H1 (cell line): ENCODE measurements around the gene FARP2. TPM values are rescaled to one million over a fixed set of nuclear protein-coding genes. Genes with fewer than 3 reads are reported as not detected.

Experiments
- CTCF ChIA-PET: fragments of 300-600 bp; sonication (Branson Sonifier 250); formaldehyde crosslinking; loops from one replicate; lab custom pipeline; 2021; ENCODE audit not compliant: partially characterized antibody; lab: Charles Lee
- POLR2A ChIA-PET: fragments of 300-600 bp; sonication (Branson Sonifier 250); formaldehyde crosslinking; loops from one replicate; lab custom pipeline; 2021; ENCODE audit warnings: inconsistent platforms; ENCODE audit not compliant: partially characterized antibody; lab: Charles Lee
- DNase-seq, 2 experiments: peaks; one replicate each; pipeline versions ENCODE4 v3.0.0 to v3.0.0-alpha.2; 2010 to 2022; ENCODE audit warnings: low spot score in 2 of 2, low read depth in 1 of 2, mixed read lengths in 1 of 2
- FAIRE-seq: peaks from 2 replicates; lab custom pipeline; 2011; peaks lifted over from hg19 to GRCh38; lab: Jason Lieb, UNC
- H2AFZ ChIP-seq: 2 replicates; pipeline ENCODE4 v1.8.1; 2012; ENCODE audit warnings: low read length, inconsistent platforms
- H2AK5ac ChIP-seq: 2 replicates; pipeline ENCODE4 v1.6.1; 2013; ENCODE audit warnings: low read depth, low read length
- H2BK120ac ChIP-seq: replicated peaks from 2 replicates; pipeline ENCODE3; 2013; ENCODE audit warnings: low read depth, low read length, inconsistent platforms
- H2BK12ac ChIP-seq: 2 replicates; pipeline ENCODE4 v1.6.1; 2013; ENCODE audit warnings: low read depth, low read length
- H2BK15ac ChIP-seq: 2 replicates; pipeline ENCODE4 v1.6.1; 2013; ENCODE audit warnings: low read length
- H2BK20ac ChIP-seq: 2 replicates; pipeline ENCODE4 v1.6.1; 2013; ENCODE audit warnings: low read length
- H2BK5ac ChIP-seq: 2 replicates; pipeline ENCODE4 v1.6.1; 2013; ENCODE audit warnings: low read depth, low read length
- H3K14ac ChIP-seq: 2 replicates; pipeline ENCODE4 v1.6.1; 2013; ENCODE audit warnings: inconsistent platforms; ENCODE audit not compliant: insufficient read length
- H3K18ac ChIP-seq: 2 replicates; pipeline ENCODE4 v1.6.1; 2013; ENCODE audit warnings: low read length; ENCODE audit errors: extremely low read depth
- H3K23ac ChIP-seq: 2 replicates; pipeline ENCODE4 v1.6.1; 2013; ENCODE audit warnings: inconsistent platforms; ENCODE audit not compliant: insufficient read length
- H3K23me2 ChIP-seq: 2 replicates; pipeline ENCODE4 v1.6.1; 2013; ENCODE audit warnings: low read depth, low read length
- H3K27ac ChIP-seq: 2 replicates; pipeline ENCODE4 v1.6.1; 2011; ENCODE audit warnings: low read depth, low read length, inconsistent platforms
- H3K27me3 ChIP-seq, 4 experiments: replicated peaks in 1 of 4; 1 replicate in 1 of 4; 2 replicates in 3 of 4; pipeline versions ENCODE4 v1.6.1 to v1.8.1; 2011 to 2013; ENCODE audit warnings: low read length in 3 of 4, mild to moderate bottlenecking in 3 of 4, inconsistent platforms in 2 of 4, mixed read lengths in 2 of 4, moderate library complexity in 1 of 4; ENCODE audit not compliant: control insufficient read depth in 3 of 4, insufficient read depth in 3 of 4; ENCODE audit errors: extremely low read depth in 1 of 4
- H3K36me3 ChIP-seq, 4 experiments: 2 replicates each; pipeline versions ENCODE4 v1.6.1 to v1.8.1; 2011 to 2013; ENCODE audit warnings: mild to moderate bottlenecking in 4 of 4, low read length in 3 of 4, moderate library complexity in 2 of 4, control low read depth in 1 of 4, inconsistent platforms in 1 of 4; ENCODE audit not compliant: insufficient read depth in 4 of 4, control insufficient read depth in 2 of 4
- H3K4ac ChIP-seq: replicated peaks from 2 replicates; pipeline ENCODE3; 2013; ENCODE audit warnings: low read length, low read depth, mixed read lengths, inconsistent platforms; ENCODE audit not compliant: insufficient read length
- H3K4me1 ChIP-seq, 4 experiments: replicated peaks in 1 of 4; 1 replicate in 1 of 4; 2 replicates in 3 of 4; pipeline versions ENCODE4 v1.6.1 to v1.8.1; 2011 to 2013; ENCODE audit warnings: low read length in 3 of 4, inconsistent platforms in 2 of 4, mixed read lengths in 1 of 4; ENCODE audit not compliant: insufficient read depth in 4 of 4, control insufficient read depth in 3 of 4
- H3K4me2 ChIP-seq, 2 experiments: 2 replicates each; pipeline versions ENCODE4 v1.6.1 to v1.8.1; 2011 to 2013; ENCODE audit warnings: low read depth in 2 of 2, low read length in 2 of 2, control low read depth in 1 of 2, inconsistent platforms in 1 of 2, mild to moderate bottlenecking in 1 of 2; ENCODE audit not compliant: insufficient read depth in 1 of 2
- H3K4me3 ChIP-seq, 4 experiments: fragments of 200-600, 300-600 bp in 1 of 4; sonication (generic), shearing (Covaris generic), sonication (Bioruptor Twin) in 1 of 4; 2 replicates each; pipeline versions ENCODE4 v1.5.1 to v1.8.1; 2011 to 2016; ENCODE audit warnings: low read length in 4 of 4, low read depth in 3 of 4, control low read depth in 2 of 4, inconsistent platforms in 2 of 4, mild to moderate bottlenecking in 2 of 4, mixed read lengths in 1 of 4, moderate library complexity in 1 of 4; ENCODE audit not compliant: insufficient read depth in 2 of 4; ENCODE audit errors: extremely low read depth in 1 of 4
- H3K56ac ChIP-seq: replicated peaks from 2 replicates; pipeline ENCODE3; 2013; ENCODE audit warnings: low read depth, mild to moderate bottlenecking, mixed read lengths, low read length, inconsistent platforms; ENCODE audit not compliant: insufficient read length
- H3K79me1 ChIP-seq: 2 replicates; pipeline ENCODE4 v1.6.1; 2013; ENCODE audit warnings: low read depth, low read length, control low read depth
- H3K79me2 ChIP-seq, 2 experiments: 2 replicates each; pipeline versions ENCODE4 v1.6.1 to v1.8.1; 2012 to 2013; ENCODE audit warnings: low read length in 2 of 2, mild to moderate bottlenecking in 2 of 2, inconsistent platforms in 1 of 2; ENCODE audit not compliant: insufficient read depth in 2 of 2, control insufficient read depth in 1 of 2
- H3K9ac ChIP-seq, 4 experiments: replicated peaks in 1 of 4; 1 replicate in 1 of 4; 2 replicates in 3 of 4; pipeline versions ENCODE4 v1.6.1 to v1.8.1; 2011 to 2013; ENCODE audit warnings: low read depth in 3 of 4, low read length in 3 of 4, control low read depth in 2 of 4, mild to moderate bottlenecking in 2 of 4, moderate library complexity in 2 of 4, inconsistent platforms in 1 of 4; ENCODE audit errors: extremely low read depth in 1 of 4
- H3K9me3 ChIP-seq, 2 experiments: 2 replicates each; pipeline versions ENCODE4 v1.6.1 to v1.8.1; 2012 to 2013; ENCODE audit warnings: mild to moderate bottlenecking in 2 of 2, moderate library complexity in 2 of 2, control low read depth in 1 of 2, inconsistent platforms in 1 of 2, low read depth in 1 of 2, low read length in 1 of 2, mixed read lengths in 1 of 2; ENCODE audit not compliant: insufficient read depth in 2 of 2
- H4K20me1 ChIP-seq, 2 experiments: replicated peaks in 1 of 2; 2 replicates each; pipeline versions ENCODE3 to v1.8.1; 2011 to 2013; ENCODE audit warnings: inconsistent platforms in 2 of 2, low read length in 2 of 2, mild to moderate bottlenecking in 1 of 2; ENCODE audit not compliant: insufficient read depth in 2 of 2, control insufficient read depth in 1 of 2
- H4K5ac ChIP-seq: 2 replicates; pipeline ENCODE4 v1.6.1; 2013; ENCODE audit warnings: low read length, low read depth, mixed read lengths, inconsistent platforms; ENCODE audit not compliant: insufficient read length
- H4K8ac ChIP-seq: 2 replicates; pipeline ENCODE4 v1.8.0; 2013; ENCODE audit warnings: mild to moderate bottlenecking, moderate library complexity, low read length, inconsistent platforms; ENCODE audit not compliant: insufficient read depth; ENCODE audit errors: extremely low read depth
- H4K91ac ChIP-seq: replicated peaks from 2 replicates; pipeline ENCODE3; 2013; ENCODE audit warnings: low read length, mixed read lengths, inconsistent platforms; ENCODE audit not compliant: insufficient read length
- EP300 ChIP-seq, 2 experiments: IDR thresholded peaks; 1 replicate in 1 of 2; 2 replicates in 1 of 2; pipeline ENCODE4 v1.6.1; 2011 to 2012; ENCODE audit warnings: low read depth in 2 of 2, low read length in 2 of 2, mild to moderate bottlenecking in 2 of 2, borderline replicate concordance in 1 of 2, inconsistent platforms in 1 of 2, moderate library complexity in 1 of 2
- GABPA ChIP-seq: IDR thresholded peaks from 2 replicates; pipeline ENCODE4 v1.6.1; 2011; ENCODE audit warnings: mild to moderate bottlenecking, low read length, moderate library complexity, borderline replicate concordance; ENCODE audit not compliant: insufficient read depth
- HDAC6 ChIP-seq: IDR thresholded peaks from one replicate; pipeline ENCODE4 v1.7.1; 2012; ENCODE audit warnings: low read depth, mild to moderate bottlenecking, inconsistent platforms, low read length, moderate library complexity
- NANOG ChIP-seq: IDR thresholded peaks from 2 replicates; pipeline ENCODE4 v1.6.1; 2011; ENCODE audit warnings: low read length, low read depth, mild to moderate bottlenecking, inconsistent platforms; ENCODE audit not compliant: insufficient read depth, poor library complexity, severe bottlenecking
- RFX5 ChIP-seq: IDR thresholded peaks from 2 replicates; pipeline ENCODE4 v1.6.1; 2011; ENCODE audit warnings: low read depth, low read length, improper control_type of control experiment, borderline replicate concordance
- SAP30 ChIP-seq: fragments of 300-600 bp; sonication (generic); IDR thresholded peaks from 2 replicates; pipeline ENCODE4 v1.7.1; 2012; ENCODE audit warnings: low read length, moderate library complexity, mild to moderate bottlenecking, inconsistent platforms; ENCODE audit not compliant: insufficient read depth, insufficient replicate concordance
- SIX5 ChIP-seq: IDR thresholded peaks from 2 replicates; pipeline ENCODE4 v1.6.1; 2011; ENCODE audit warnings: mild to moderate bottlenecking, low read depth, low read length
- SP2 ChIP-seq: IDR thresholded peaks from 2 replicates; pipeline ENCODE4 v1.6.1; 2012; ENCODE audit warnings: mild to moderate bottlenecking, low read length, inconsistent platforms
- WGBS, 2 experiments: shearing (Covaris generic) in 1 of 2; methylation state at CpG; one replicate each; pipeline versions ENCODE4 v1.1.6 to v1.1.7; 2013 to 2015; ENCODE audit warnings: low lambda C conversion rate in 2 of 2, mixed read lengths in 2 of 2, inconsistent platforms in 1 of 2, low coverage in 1 of 2, missing lambda C conversion rate in 1 of 2; ENCODE audit not compliant: insufficient replicate concordance in 2 of 2, insufficient coverage in 1 of 2, insufficient read length in 1 of 2; ENCODE audit errors: extremely low coverage in 1 of 2, missing lambda C conversion rate in 1 of 2; 5-methylcytosine and 5-hydroxymethylcytosine counted together
- polyA plus RNA-seq, 7 experiments: library from polyadenylated mRNA; depleted of rRNA in 3 of 7; stranded (reverse) in 5 of 7; unstranded in 2 of 7; fragments of >200 nt in 5 of 7; fragments of 200-250 nt in 2 of 7; gene quantifications; 1 replicate in 5 of 7; 2 replicates in 1 of 7; 4 replicates in 1 of 7; pipeline versions ENCODE4 v1.2.1 to v1.2.3, GENCODE V29; 2011 to 2013; ENCODE audit warnings: missing spikeins in 2 of 7, mixed read lengths in 2 of 7
- total RNA-seq: library from RNA; stranded (reverse); fragmentation: NEBNext Ultra II Directional; extraction: Animal tissue kit (Norgen Biotek cat#: 25700); gene quantifications from 2 replicates; pipeline ENCODE4 v1.2.1, GENCODE V29; 2021

The FARP2 gene
- total and polyA plus RNA-seq, 2 of the 8 experiments (the other 6 are each of a cell fraction or from before 2014, with no cell fraction given): 12.4 to 33.4 TPM

DNA sequence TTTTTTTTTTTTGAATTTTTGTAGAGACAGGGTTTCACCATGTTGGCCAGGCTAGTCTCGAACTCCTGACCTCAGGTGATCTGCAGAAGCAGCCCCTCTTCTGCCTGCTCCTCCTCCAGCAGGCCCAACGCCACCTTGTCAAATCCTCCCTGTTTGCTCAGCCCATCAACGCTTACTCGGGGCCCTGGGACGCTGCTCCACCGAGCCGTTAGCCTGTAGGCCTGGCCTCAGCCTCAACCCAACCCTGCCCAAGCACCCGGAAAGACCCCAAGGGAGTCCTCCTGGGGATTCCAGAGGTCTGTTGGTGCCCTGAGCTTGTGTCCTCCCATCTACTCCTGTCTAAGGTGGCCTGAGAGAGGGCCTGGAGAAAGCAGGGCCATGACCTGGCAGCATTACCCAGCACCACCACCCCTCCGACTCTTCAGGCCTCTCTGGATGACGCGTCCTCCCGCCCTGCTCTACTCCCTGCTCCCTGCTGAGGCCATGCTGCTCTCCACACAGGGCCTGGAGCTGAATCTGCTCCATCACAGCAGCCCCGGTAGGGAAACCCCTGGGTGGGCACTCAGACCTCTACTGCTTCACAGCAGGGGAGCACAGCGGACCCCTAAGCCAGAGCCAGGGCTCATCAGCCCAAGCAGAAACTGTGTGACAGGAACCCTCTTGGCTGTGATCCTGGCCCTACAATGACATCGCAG lies 149.1 kb downstream of the FARP2 start:
- H2BK5ac ChIP-seq: peak overlapping the region; percentile 24; the same call in 1 of the 2 replicates
- no peak overlapping the region; the same call in 1 of the 2 replicates for H3K18ac ChIP-seq
- H3K27ac ChIP-seq: no peak overlapping the region
- 91% methylated on average over 15 of the region's 15 CpGs; no CpG with 5 or more reads in 1 of the 2 experiments for WGBS, 2 experiments
- no peak overlapping the region for H2BK120ac ChIP-seq
- DNase-seq (no peak), FAIRE-seq (no peak)
- H2BK12ac ChIP-seq: no peak overlapping the region
- H3K9me3 ChIP-seq: no peaks in the 10 kb centered on the region
- no peak overlapping the region for H2BK20ac ChIP-seq
- H3K79me2 ChIP-seq: peaks cover 14 to 54% of the 10 kb centered on the region in 2 experiments
- H4K20me1 ChIP-seq: peaks cover 9 to 35% of the 10 kb centered on the region in 2 experiments
- H3K9ac ChIP-seq: no peak overlapping the region
- H3K36me3 ChIP-seq: peaks cover 0 to 4% (median 3%) of the 10 kb centered on the region in 4 experiments; a peak in 5 of 8 replicates
- POLR2A ChIA-PET: interaction anchor here (10.2 kb wide), 1 partner anchor 12 kb away, joined by 104 read pairs; no protein-coding TSS in a partner anchor
- H4K91ac ChIP-seq: no peak overlapping the region
- CTCF ChIA-PET: interaction anchor here (1.4 to 1.5 kb wide), 2 partner anchors 11 to 374 kb away, joined by 3 to 4 read pairs; no protein-coding TSS in a partner anchor
- no peak overlapping the region; a peak in 1 of 4 replicates for H3K4me2 ChIP-seq
- H3K79me1 ChIP-seq: peaks cover 18% of the 10 kb centered on the region
- TF ChIP-seq GABPA: no peak
- TF ChIP-seq SIX5: no peak
- TF ChIP-seq RFX5: no peak
- no peak for TF ChIP-seq SAP30
- no peak for TF ChIP-seq SP2
- no peak for TF ChIP-seq EP300 (IDR thresholded peaks at IDR 0.05; ENCODE audit: borderline replicate concordance in 1 of 2, low read depth in 2 of 2, low read length in 2 of 2)
- TF ChIP-seq NANOG: no peak
- no peak for TF ChIP-seq HDAC6
- H4K5ac ChIP-seq: no peak overlapping the region
- peaks cover 17% of the 10 kb centered on the region for H3K23me2 ChIP-seq
- H2AK5ac ChIP-seq: no peak overlapping the region
- H3K56ac ChIP-seq: no peak overlapping the region
- no peak overlapping the region for H3K4me3 ChIP-seq
- H3K4ac ChIP-seq: no peak overlapping the region
- no peak overlapping the region for H3K14ac ChIP-seq
- peaks cover 2 to 15% (median 11%) of the 10 kb centered on the region in 4 experiments for H3K4me1 ChIP-seq
- no peak overlapping the region for H2AFZ ChIP-seq
- H3K27me3 ChIP-seq: peaks cover 0 to 9% (median 5%) of the 10 kb centered on the region in 4 experiments; a peak in 4 of 7 replicates
- H2BK15ac ChIP-seq: no peak overlapping the region
- H3K23ac ChIP-seq: no peak overlapping the region
- H4K8ac ChIP-seq: no peak overlapping the region
